WTC11 (cell line): ENCODE data around the gene STRA6.

Source experiments
- SMAD4 ChIP-seq: sonication (generic); formaldehyde crosslinking; IDR thresholded peaks from 2 replicates; pipeline ENCODE4 v1.8.0; 2022; ENCODE audit warnings: mild to moderate bottlenecking, missing genetic modification reagents
- ZBTB21 ChIP-seq: sonication (generic); formaldehyde crosslinking; IDR thresholded peaks from 2 replicates; pipeline ENCODE4 v1.8.1; 2023; ENCODE audit warnings: mild to moderate bottlenecking, missing genetic modification reagents, borderline replicate concordance
- TF ChIP-seq, protein P1 (sequence below): fragments of 200-600 bp; IDR thresholded peaks from 2 replicates; pipeline ENCODE4 v1.8.0; 2022; ENCODE audit warnings: antibody characterized with exemption
- TF ChIP-seq, protein P2 (sequence below): sonication (generic); formaldehyde crosslinking; IDR thresholded peaks from 2 replicates; pipeline ENCODE4 v1.8.0; 2022; ENCODE audit warnings: mild to moderate bottlenecking, missing genetic modification reagents

DNA sequence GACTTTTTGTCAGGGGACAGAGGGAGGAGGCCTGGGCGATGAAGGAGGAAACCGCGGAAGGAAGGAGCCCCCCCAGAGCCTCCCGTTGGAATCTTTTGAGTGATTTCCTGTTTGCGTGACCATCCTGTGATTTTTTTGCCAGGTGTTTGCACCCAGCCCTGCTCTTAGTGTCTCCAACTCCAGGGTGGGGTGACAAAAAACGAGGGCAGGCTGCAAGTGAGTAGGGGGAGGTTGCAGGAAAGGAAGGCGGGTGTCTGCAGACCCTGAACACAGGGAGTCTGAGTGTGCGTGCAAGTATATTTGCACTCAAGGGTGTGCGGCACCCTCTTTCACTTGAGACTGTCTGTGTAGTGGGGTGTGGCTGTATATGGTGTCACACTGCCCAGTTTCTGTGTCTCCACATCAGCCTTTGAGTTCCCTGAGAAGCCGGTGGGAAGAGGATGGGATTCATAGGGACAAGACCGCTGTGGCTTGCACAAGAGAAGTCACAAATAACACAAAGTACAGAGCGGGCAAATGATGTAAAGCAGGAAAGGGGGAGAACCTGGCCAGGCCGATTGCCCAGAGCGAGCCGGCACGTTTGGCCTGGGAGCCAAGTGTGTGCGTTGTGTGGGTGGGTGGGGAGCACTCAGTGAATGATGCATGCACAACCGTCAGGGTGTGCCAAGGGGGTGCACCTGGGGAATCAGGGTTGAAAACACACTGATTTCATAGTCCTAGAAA, 65.6 kb downstream of the STRA6 start:
- TF ChIP-seq ZBTB21 (CRISPR knock-in tag) (no peak), SMAD4 (CRISPR knock-in tag) (no peak)
- TF ChIP-seq, protein P1, sequence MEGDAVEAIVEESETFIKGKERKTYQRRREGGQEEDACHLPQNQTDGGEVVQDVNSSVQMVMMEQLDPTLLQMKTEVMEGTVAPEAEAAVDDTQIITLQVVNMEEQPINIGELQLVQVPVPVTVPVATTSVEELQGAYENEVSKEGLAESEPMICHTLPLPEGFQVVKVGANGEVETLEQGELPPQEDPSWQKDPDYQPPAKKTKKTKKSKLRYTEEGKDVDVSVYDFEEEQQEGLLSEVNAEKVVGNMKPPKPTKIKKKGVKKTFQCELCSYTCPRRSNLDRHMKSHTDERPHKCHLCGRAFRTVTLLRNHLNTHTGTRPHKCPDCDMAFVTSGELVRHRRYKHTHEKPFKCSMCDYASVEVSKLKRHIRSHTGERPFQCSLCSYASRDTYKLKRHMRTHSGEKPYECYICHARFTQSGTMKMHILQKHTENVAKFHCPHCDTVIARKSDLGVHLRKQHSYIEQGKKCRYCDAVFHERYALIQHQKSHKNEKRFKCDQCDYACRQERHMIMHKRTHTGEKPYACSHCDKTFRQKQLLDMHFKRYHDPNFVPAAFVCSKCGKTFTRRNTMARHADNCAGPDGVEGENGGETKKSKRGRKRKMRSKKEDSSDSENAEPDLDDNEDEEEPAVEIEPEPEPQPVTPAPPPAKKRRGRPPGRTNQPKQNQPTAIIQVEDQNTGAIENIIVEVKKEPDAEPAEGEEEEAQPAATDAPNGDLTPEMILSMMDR, result no peak
- TF ChIP-seq, protein P2, sequence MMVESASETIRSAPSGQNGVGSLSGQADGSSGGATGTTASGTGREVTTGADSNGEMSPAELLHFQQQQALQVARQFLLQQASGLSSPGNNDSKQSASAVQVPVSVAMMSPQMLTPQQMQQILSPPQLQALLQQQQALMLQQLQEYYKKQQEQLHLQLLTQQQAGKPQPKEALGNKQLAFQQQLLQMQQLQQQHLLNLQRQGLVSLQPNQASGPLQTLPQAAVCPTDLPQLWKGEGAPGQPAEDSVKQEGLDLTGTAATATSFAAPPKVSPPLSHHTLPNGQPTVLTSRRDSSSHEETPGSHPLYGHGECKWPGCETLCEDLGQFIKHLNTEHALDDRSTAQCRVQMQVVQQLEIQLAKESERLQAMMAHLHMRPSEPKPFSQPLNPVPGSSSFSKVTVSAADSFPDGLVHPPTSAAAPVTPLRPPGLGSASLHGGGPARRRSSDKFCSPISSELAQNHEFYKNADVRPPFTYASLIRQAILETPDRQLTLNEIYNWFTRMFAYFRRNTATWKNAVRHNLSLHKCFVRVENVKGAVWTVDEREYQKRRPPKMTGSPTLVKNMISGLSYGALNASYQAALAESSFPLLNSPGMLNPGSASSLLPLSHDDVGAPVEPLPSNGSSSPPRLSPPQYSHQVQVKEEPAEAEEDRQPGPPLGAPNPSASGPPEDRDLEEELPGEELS (CRISPR knock-in tag), result no peak
